ENCODE data around the gene SFT2D1.
A peak's percentile ranks its signal among the peaks of the same experiment; 100 is the strongest.

The SFT2D1 gene

DNA sequence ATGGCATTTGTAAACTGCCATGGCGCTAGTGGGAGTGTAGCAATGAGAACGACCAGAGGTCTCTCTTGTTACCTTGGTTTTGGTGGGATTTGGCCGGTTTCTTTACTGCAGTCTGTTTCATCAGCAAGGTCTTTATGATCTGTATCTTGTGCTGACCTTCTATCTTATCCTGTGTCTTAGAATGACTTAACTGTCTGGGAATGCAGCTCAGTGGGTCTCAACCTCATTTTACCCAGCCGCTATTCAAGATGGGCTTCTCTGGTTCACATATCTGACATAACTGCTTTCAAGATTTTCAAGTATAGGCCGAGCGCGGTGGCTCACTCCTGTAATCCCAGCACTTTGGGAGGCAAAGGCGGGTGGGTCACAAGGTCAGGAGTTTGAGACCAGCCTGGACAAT lies 1.9 kb upstream of the SFT2D1 start:
- H3K4me3 ChIP-seq (ENCODE audit: severe bottlenecking) = no peak overlapping the region
- ATAC-seq (ENCODE audit: low read depth) (no peak), DNase-seq (ENCODE audit: low spot score) (no peak)
- TF ChIP-seq CTCF (IDR thresholded peaks at IDR 0.05; ENCODE audit: poor library complexity, severe bottlenecking) = no peak
- peaks cover 5% of the 10 kb centered on the region for H3K4me1 ChIP-seq (ENCODE audit: insufficient read depth, poor library complexity, severe bottlenecking)
- H3K9me3 ChIP-seq (ENCODE audit: severe bottlenecking) = no peaks in the 10 kb centered on the region
- H3K27ac ChIP-seq (ENCODE audit: poor library complexity, severe bottlenecking) = no peak overlapping the region
- H3K36me3 ChIP-seq (ENCODE audit: low read depth) = peaks cover 5% of the 10 kb centered on the region
- no peaks in the 10 kb centered on the region for H3K27me3 ChIP-seq (ENCODE audit: insufficient read depth, poor library complexity, severe bottlenecking)

GRCh38 chr6:166343150-166343487 lies 774 bp upstream of the SFT2D1 start:
- Histone ChIP-seq H3K4me3 (ENCODE audit: severe bottlenecking) (peak overlapping the region; percentile 68), H3K27ac (ENCODE audit: poor library complexity, severe bottlenecking) (no peak overlapping the region), H3K4me1 (ENCODE audit: insufficient read depth, poor library complexity, severe bottlenecking) (peaks cover 5% of the 10 kb centered on the region), H3K36me3 (ENCODE audit: low read depth) (peaks cover 7% of the 10 kb centered on the region), H3K9me3 (ENCODE audit: severe bottlenecking) (no peaks in the 10 kb centered on the region), H3K27me3 (ENCODE audit: insufficient read depth, poor library complexity, severe bottlenecking) (no peaks in the 10 kb centered on the region)
- ATAC-seq (ENCODE audit: low read depth) (no peak), DNase-seq (ENCODE audit: low spot score) (no peak)
- no peak for TF ChIP-seq CTCF (IDR thresholded peaks at IDR 0.05; ENCODE audit: poor library complexity, severe bottlenecking)

- Histone ChIP-seq H3K4me3 (ENCODE audit: severe bottlenecking) (peak overlapping the region; percentile 68), H3K36me3 (ENCODE audit: low read depth) (peaks cover 18% of the 10 kb centered on the region), H3K27me3 (ENCODE audit: insufficient read depth, poor library complexity, severe bottlenecking) (no peaks in the 10 kb centered on the region), H3K27ac (ENCODE audit: poor library complexity, severe bottlenecking) (peak overlapping the region; percentile 58), H3K9me3 (ENCODE audit: severe bottlenecking) (no peaks in the 10 kb centered on the region), H3K4me1 (ENCODE audit: insufficient read depth, poor library complexity, severe bottlenecking) (peaks cover 5% of the 10 kb centered on the region)
- no peak for TF ChIP-seq CTCF (IDR thresholded peaks at IDR 0.05; ENCODE audit: poor library complexity, severe bottlenecking)
- no peak for DNase-seq (ENCODE audit: low spot score)
- ATAC-seq (ENCODE audit: low read depth) = 0 out of 3 replicates have a peak, but pooled peaks have one; percentile 6
These were observed 382 bp downstream of the SFT2D1 start for GRCh38 chr6:166341977-166342348.

- ATAC-seq (ENCODE audit: low read depth) (no peak), DNase-seq (ENCODE audit: low spot score) (no peak)
- TF ChIP-seq CTCF (IDR thresholded peaks at IDR 0.05; ENCODE audit: poor library complexity, severe bottlenecking) = no peak
- Histone ChIP-seq H3K27ac (ENCODE audit: poor library complexity, severe bottlenecking) (peak overlapping the region; percentile 58), H3K36me3 (ENCODE audit: low read depth) (peaks cover 20% of the 10 kb centered on the region), H3K4me1 (ENCODE audit: insufficient read depth, poor library complexity, severe bottlenecking) (peaks cover 5% of the 10 kb centered on the region), H3K27me3 (ENCODE audit: insufficient read depth, poor library complexity, severe bottlenecking) (no peaks in the 10 kb centered on the region), H3K4me3 (ENCODE audit: severe bottlenecking) (peak overlapping the region; percentile 68), H3K9me3 (ENCODE audit: severe bottlenecking) (no peaks in the 10 kb centered on the region)
These were observed 881 bp downstream of the SFT2D1 start for GRCh38 chr6:166341464-166341863.

DNA sequence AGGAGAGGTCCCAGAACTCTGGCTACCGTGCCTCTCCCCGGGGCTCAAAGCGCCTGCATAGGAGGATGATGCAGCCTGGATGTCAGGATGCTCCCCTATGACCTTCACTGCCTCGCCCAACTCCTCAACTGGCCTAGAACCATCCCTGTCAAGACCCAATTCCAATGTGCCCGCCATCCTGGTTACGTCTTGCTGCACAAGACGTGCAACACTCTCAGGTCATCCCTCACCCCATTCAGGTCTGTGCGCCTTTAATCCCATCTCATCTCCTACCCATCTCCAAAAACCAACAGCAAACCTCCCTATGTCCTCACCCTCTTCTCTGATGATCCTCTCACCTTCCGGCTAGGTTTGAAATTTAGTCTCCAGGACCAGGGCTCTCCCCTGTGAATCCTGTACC lies 3.5 kb downstream of the SFT2D1 start:
- no peaks in the 10 kb centered on the region for H3K27me3 ChIP-seq (ENCODE audit: insufficient read depth, poor library complexity, severe bottlenecking)
- no peak overlapping the region for H3K4me3 ChIP-seq (ENCODE audit: severe bottlenecking)
- H3K9me3 ChIP-seq (ENCODE audit: severe bottlenecking) = no peaks in the 10 kb centered on the region
- no peak for TF ChIP-seq CTCF (IDR thresholded peaks at IDR 0.05; ENCODE audit: poor library complexity, severe bottlenecking)
- H3K36me3 ChIP-seq (ENCODE audit: low read depth) = peaks cover 38% of the 10 kb centered on the region
- no peak overlapping the region for H3K27ac ChIP-seq (ENCODE audit: poor library complexity, severe bottlenecking)
- DNase-seq (ENCODE audit: low spot score) (no peak), ATAC-seq (ENCODE audit: low read depth) (no peak)
- peaks cover 5% of the 10 kb centered on the region for H3K4me1 ChIP-seq (ENCODE audit: insufficient read depth, poor library complexity, severe bottlenecking)

Data from RWPE2 (cell line).